DND-41 (cell line): ENCODE results near the gene COL13A1.
A peak's percentile ranks its signal among the peaks of the same experiment; 100 is the strongest.

ENCODE experiments used
- ATAC-seq: fragments of 200-7000 bp; cut with Tn5 transposase; 3 replicates; pipeline ENCODE4 v1.9.1; 2021; ENCODE audit warnings: low read depth; ENCODE audit not compliant: insufficient read depth
- DNase-seq: peaks from one replicate; pipeline ENCODE4 v3.0.0-alpha.2; 2020
- H2AFZ ChIP-seq: 2 replicates; pipeline ENCODE4 v1.6.0; 2012; ENCODE audit warnings: low read depth, low read length
- H3K27ac ChIP-seq: 2 replicates; pipeline ENCODE4 v1.5.1; 2012; ENCODE audit warnings: low read length, inconsistent platforms
- H3K27me3 ChIP-seq: fragments of 200-600 bp; sonication (generic); 2 replicates; pipeline ENCODE4 v1.6.0; 2012; ENCODE audit warnings: low read length, mild to moderate bottlenecking, inconsistent platforms; ENCODE audit not compliant: insufficient read depth, poor library complexity
- H3K36me3 ChIP-seq: 2 replicates; pipeline ENCODE4 v1.5.1; 2012; ENCODE audit warnings: low read length, inconsistent platforms; ENCODE audit not compliant: insufficient read depth
- H3K4me1 ChIP-seq: 2 replicates; pipeline ENCODE4 v1.5.1; 2012; ENCODE audit warnings: mild to moderate bottlenecking, low read length; ENCODE audit not compliant: insufficient read depth
- H3K4me2 ChIP-seq: 2 replicates; pipeline ENCODE4 v1.6.0; 2012; ENCODE audit warnings: mild to moderate bottlenecking, moderate library complexity, low read length, inconsistent platforms; ENCODE audit not compliant: insufficient read depth
- H3K4me3 ChIP-seq, 2 experiments: fragments of 200-600 bp in 1 of 2; shearing (Covaris generic) in 1 of 2; 2 replicates each; pipeline ENCODE4 v1.5.1; 2012 to 2016; ENCODE audit warnings: inconsistent platforms in 2 of 2, low read length in 2 of 2, mild to moderate bottlenecking in 2 of 2, low read depth in 1 of 2, moderate library complexity in 1 of 2
- H3K79me2 ChIP-seq: 2 replicates; pipeline ENCODE4 v1.6.0; 2012; ENCODE audit warnings: low read length, inconsistent platforms; ENCODE audit not compliant: insufficient read depth
- H3K9ac ChIP-seq: 2 replicates; pipeline ENCODE4 v1.6.0; 2012; ENCODE audit warnings: low read depth, mild to moderate bottlenecking, inconsistent platforms, low read length, moderate library complexity
- H3K9me3 ChIP-seq: 2 replicates; pipeline ENCODE4 v1.5.1; 2012; ENCODE audit warnings: low read length, moderate library complexity, mild to moderate bottlenecking, inconsistent platforms; ENCODE audit not compliant: insufficient read depth, severe bottlenecking
- H4K20me1 ChIP-seq: 2 replicates; pipeline ENCODE4 v1.6.0; 2012; ENCODE audit warnings: low read length; ENCODE audit not compliant: insufficient read depth
- EZH2 ChIP-seq: IDR thresholded peaks from 3 replicates; pipeline ENCODE4 v1.6.1; 2012; ENCODE audit warnings: borderline replicate concordance, low read depth, mild to moderate bottlenecking, moderate library complexity, low read length, inconsistent platforms; ENCODE audit not compliant: severe bottlenecking
- TF ChIP-seq, protein P1 (sequence below): IDR thresholded peaks from 2 replicates; pipeline ENCODE4 v1.5.1; 2012; ENCODE audit warnings: borderline replicate concordance, low read length, moderate library complexity, mild to moderate bottlenecking; ENCODE audit not compliant: poor library complexity, severe bottlenecking; ENCODE audit errors: extremely low read depth

The COL13A1 gene

DNA sequence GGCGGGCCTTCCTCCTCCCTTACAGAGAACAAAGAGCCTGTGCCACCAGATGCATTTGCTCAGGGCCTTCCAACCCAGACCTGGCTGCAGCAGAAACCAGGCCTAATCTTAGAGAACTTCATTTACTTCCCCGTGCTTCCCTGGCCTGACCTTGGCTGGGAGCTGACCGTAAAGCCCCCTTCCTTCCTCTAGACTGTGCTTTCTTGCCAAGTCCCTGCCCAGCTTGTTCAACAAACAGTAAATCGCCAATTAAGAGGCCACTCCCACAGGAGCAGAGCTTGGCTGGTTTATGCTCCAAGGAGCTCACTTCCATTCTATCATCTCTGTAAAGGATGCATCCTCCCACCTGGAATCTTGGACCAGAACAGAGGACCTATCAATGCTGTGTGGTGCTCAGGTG, 110.9 kb downstream of the COL13A1 start:
- TF ChIP-seq, protein P1, sequence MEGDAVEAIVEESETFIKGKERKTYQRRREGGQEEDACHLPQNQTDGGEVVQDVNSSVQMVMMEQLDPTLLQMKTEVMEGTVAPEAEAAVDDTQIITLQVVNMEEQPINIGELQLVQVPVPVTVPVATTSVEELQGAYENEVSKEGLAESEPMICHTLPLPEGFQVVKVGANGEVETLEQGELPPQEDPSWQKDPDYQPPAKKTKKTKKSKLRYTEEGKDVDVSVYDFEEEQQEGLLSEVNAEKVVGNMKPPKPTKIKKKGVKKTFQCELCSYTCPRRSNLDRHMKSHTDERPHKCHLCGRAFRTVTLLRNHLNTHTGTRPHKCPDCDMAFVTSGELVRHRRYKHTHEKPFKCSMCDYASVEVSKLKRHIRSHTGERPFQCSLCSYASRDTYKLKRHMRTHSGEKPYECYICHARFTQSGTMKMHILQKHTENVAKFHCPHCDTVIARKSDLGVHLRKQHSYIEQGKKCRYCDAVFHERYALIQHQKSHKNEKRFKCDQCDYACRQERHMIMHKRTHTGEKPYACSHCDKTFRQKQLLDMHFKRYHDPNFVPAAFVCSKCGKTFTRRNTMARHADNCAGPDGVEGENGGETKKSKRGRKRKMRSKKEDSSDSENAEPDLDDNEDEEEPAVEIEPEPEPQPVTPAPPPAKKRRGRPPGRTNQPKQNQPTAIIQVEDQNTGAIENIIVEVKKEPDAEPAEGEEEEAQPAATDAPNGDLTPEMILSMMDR, result no peak
- no peak for TF ChIP-seq EZH2
- Histone ChIP-seq H3K4me1 (no peaks in the 10 kb centered on the region), H3K27me3 (peaks cover 11% of the 10 kb centered on the region), H3K4me3 (no peak overlapping the region), H3K9me3 (no peaks in the 10 kb centered on the region), H3K9ac (no peak overlapping the region), H3K27ac (no peak overlapping the region), H2AFZ (no peak overlapping the region), H3K36me3 (no peaks in the 10 kb centered on the region), H4K20me1 (peaks cover 6% of the 10 kb centered on the region), H3K4me2 (no peak overlapping the region), H3K79me2 (no peaks in the 10 kb centered on the region)
- no peak for ATAC-seq
- no peak for DNase-seq

DNA sequence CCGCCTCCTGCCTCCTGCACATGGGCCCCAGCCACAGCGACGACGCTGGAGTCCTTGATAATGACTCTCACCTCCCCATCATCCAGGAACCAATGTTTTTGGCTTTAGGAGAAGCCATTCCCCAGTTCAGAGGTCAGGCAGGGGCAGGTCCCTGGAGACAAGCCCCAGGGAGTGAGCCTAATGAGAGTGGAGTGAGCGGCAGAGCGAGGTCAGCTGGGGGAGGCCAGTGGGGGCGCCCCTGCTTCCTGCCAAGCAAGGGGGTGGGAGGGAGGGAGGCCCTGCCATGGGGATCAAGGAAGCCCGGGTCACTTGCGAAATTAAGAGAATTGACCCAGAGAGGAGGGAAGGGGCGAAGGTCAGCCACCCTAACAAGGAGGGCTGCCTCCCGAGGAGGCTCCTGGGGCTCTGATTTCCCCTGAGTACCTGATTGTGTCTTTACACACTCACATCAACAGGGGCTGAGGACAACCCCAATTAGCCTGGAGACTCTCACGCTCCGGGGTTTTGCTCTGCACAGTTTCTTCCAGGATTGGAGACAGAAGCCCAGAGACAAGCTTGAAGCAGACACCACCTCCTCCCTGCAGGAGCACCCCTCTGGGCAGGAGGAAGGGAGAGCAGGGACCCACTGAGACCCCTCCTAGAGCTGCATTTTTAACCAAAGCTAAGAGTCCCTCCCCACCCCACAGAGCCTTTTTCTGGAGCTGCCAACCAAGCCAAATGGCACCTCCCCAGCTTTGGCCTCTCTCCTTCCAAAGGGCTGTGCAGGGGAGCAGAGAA, 112.1 kb downstream of the COL13A1 start:
- H3K4me1 ChIP-seq, result no peaks in the 10 kb centered on the region
- no peak overlapping the region for H3K27ac ChIP-seq
- no peaks in the 10 kb centered on the region for H3K9me3 ChIP-seq
- no peak overlapping the region for H3K9ac ChIP-seq
- DNase-seq, result no peak
- H3K36me3 ChIP-seq, result no peaks in the 10 kb centered on the region
- H4K20me1 ChIP-seq, result peaks cover 6% of the 10 kb centered on the region
- H3K27me3 ChIP-seq, result peaks cover 11% of the 10 kb centered on the region
- ATAC-seq, result no peak
- TF ChIP-seq EZH2, result no peak
- TF ChIP-seq, protein P1, result no peak
- H3K79me2 ChIP-seq, result no peaks in the 10 kb centered on the region
- H3K4me2 ChIP-seq, result no peak overlapping the region
- no peak overlapping the region for H3K4me3 ChIP-seq
- H2AFZ ChIP-seq, result no peak overlapping the region

DNA sequence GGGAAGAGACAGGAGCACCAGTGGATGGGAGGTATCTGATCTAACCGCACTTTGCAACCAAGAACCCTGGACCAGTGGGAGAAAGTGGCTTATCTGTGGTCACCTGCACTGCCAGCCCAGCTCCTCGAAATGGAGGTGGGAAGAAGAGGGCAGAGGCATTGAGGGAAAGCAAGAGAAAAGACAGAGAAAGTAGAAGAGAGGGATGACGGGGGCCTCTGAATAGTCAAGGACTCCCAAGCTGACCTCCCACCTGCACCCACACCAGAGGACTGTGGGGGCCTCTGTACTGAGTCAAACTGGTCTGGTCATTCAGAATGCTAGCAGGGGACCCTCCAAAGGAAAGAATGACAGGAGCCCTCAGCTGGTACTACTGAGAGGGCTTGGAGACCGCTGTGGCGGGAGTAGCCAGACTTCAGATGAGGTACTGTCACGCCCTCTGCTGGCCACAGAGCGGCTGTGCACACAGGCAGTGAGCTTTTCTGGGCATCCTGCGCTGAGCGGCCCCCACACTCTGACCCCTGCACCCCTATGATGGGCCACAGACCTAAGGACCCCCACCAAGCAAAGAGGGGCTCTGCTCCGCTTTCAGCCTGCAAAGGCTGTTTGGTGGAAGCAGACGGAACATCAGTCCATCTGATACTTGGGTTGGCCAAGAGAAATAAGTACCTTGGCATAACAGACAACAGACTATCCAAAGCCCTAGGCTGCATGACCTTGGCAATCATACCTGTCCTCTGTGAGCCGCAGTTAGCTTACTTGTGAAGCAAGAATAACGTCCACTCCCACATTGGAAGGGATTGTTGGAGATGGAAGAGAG, 112.9 kb downstream of the COL13A1 start:
- Histone ChIP-seq H3K79me2 (no peaks in the 10 kb centered on the region), H2AFZ (no peak overlapping the region), H3K4me2 (no peak overlapping the region), H3K27ac (no peak overlapping the region), H3K9me3 (no peaks in the 10 kb centered on the region), H3K27me3 (peaks cover 11% of the 10 kb centered on the region), H3K9ac (no peak overlapping the region), H3K4me3 (no peak overlapping the region), H4K20me1 (peaks cover 6% of the 10 kb centered on the region), H3K4me1 (no peaks in the 10 kb centered on the region), H3K36me3 (no peaks in the 10 kb centered on the region)
- peak; percentile 53 for DNase-seq
- no peak for TF ChIP-seq EZH2
- TF ChIP-seq, protein P1, result peak; percentile 85
- peak; percentile 80 for ATAC-seq
